ENCODE measurements around the gene GLYR1. TPM values are rescaled to one million over a fixed set of nuclear protein-coding genes. Genes with fewer than 3 reads are reported as not detected.

Gene GLYR1
- total and polyA plus RNA-seq, 10 of the 15 experiments (the other 5 are each of a cell fraction or from before 2014, with no cell fraction given) = 7.3 to 90.2 (median 57.2) TPM

GRCh38 chr16:4775005-4775404, 72.1 kb downstream of the GLYR1 start:
- Histone ChIP-seq H3K9me3 (replicated peaks; ENCODE audit: control insufficient read depth, insufficient read depth, low read length) (no peaks in the 10 kb centered on the region), H3K9ac (ENCODE audit: control insufficient read depth, insufficient read depth, low read length) (no peak overlapping the region), H3K27ac (ENCODE audit: control insufficient read depth, insufficient read depth) (no peak overlapping the region), H2AFZ (ENCODE audit: control insufficient read depth, low read depth, low read length) (no peak overlapping the region), H3K36me3 (ENCODE audit: control insufficient read depth in 2 of 2, insufficient read depth in 2 of 2, low read length in 1 of 2) (no peaks in the 10 kb centered on the region), H3K79me2 (ENCODE audit: control insufficient read depth, insufficient read depth, low read length) (no peaks in the 10 kb centered on the region), H3K4me3 (no peak overlapping the region), H3K4me1 (ENCODE audit: control insufficient read depth, insufficient read depth, low read length) (no peaks in the 10 kb centered on the region), H3K4me2 (ENCODE audit: control insufficient read depth, insufficient read depth) (no peak overlapping the region), H4K20me1 (ENCODE audit: control insufficient read depth, insufficient read depth) (no peaks in the 10 kb centered on the region), H3K27me3 (replicated peaks in 1 of 2; ENCODE audit: control insufficient read depth in 2 of 2, insufficient read depth in 2 of 2, low read length in 1 of 2) (no peaks in the 10 kb centered on the region)
- no TSS peak for BruUV-seq (replicated peaks)
- DNase-seq (ENCODE audit: low read depth, low spot score) = no peak
- ATAC-seq = no peak
- in situ Hi-C loops (cut with MboI) = no loop called here
- intact Hi-C loops (cut with micrococcal nuclease; ENCODE audit: unreplicated experiment) = no loop called here
- CTCF ChIA-PET = no interaction called here
- 31% methylated on average over 6 of the region's 13 CpGs for WGBS (ENCODE audit: insufficient coverage, insufficient replicate concordance, low lambda C conversion rate, missing lambda C conversion rate)
- no peak for FAIRE-seq
- no peak for TF ChIP-seq SIN3A (IDR thresholded peaks at IDR 0.05; ENCODE audit: low read depth, low read length)
- no peak for TF ChIP-seq BMI1 (IDR thresholded peaks at IDR 0.05; ENCODE audit: borderline replicate concordance)
- TF ChIP-seq ZNF687 (IDR thresholded peaks at IDR 0.05) = no peak
- TF ChIP-seq NFYB (IDR thresholded peaks at IDR 0.05; ENCODE audit: insufficient read depth, low read depth, low read length) = no peak
- TF ChIP-seq PKNOX1 (IDR thresholded peaks at IDR 0.05) = no peak
- TF ChIP-seq, protein P1, sequence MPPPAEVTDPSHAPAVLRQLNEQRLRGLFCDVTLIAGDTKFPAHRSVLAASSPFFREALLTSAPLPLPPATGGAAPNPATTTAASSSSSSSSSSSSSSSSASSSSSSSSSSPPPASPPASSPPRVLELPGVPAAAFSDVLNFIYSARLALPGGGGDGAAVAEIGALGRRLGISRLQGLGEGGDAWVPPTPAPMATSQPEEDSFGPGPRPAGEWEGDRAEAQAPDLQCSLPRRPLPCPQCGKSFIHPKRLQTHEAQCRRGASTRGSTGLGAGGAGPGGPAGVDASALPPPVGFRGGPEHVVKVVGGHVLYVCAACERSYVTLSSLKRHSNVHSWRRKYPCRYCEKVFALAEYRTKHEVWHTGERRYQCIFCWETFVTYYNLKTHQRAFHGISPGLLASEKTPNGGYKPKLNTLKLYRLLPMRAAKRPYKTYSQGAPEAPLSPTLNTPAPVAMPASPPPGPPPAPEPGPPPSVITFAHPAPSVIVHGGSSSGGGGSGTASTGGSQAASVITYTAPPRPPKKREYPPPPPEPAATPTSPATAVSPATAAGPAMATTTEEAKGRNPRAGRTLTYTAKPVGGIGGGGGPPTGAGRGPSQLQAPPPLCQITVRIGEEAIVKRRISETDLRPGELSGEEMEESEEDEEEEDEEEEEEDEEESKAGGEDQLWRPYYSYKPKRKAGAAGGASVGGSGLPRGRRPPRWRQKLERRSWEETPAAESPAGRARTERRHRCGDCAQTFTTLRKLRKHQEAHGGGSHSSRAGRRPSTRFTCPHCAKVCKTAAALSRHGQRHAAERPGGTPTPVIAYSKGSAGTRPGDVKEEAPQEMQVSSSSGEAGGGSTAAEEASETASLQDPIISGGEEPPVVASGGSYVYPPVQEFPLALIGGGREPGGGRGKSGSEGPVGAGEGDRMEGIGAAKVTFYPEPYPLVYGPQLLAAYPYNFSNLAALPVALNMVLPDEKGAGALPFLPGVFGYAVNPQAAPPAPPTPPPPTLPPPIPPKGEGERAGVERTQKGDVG (CRISPR knock-in tag; IDR thresholded peaks at IDR 0.05) = no peak
- no peak for TF ChIP-seq ZSCAN29 (IDR thresholded peaks at IDR 0.05)
- TF ChIP-seq RCOR1 (conservative IDR thresholded peaks at IDR 0.05; ENCODE audit: low read depth, low read length) = no peak
- no peak for TF ChIP-seq REST (IDR thresholded peaks at IDR 0.05; ENCODE audit: low read depth, low read length)
- no peak for TF ChIP-seq RELA (IDR thresholded peaks at IDR 0.05; ENCODE audit: borderline replicate concordance, partially characterized antibody)
- RAD21 ChIA-PET (ENCODE audit: unreplicated experiment) = no interaction called here
- SMC1A ChIA-PET (ENCODE audit: uncharacterized antibody, unreplicated experiment) = no interaction called here
- POLR2A ChIA-PET = no interaction called here
